Gastroesophageal sphincter (tissue), 3 donors: ENCODE data around the gene MADD.

Source experiments
- CTCF ChIP-seq, 4 experiments: fragments of 200-600 bp in 2 of 4; fragments of 450-650 bp in 2 of 4; sonication (generic) in 1 of 4; IDR thresholded peaks; one replicate each; pipeline ENCODE4 v1.5.1; 2017 to 2019; ENCODE audit warnings: antibody characterized with exemption in 4 of 4, mild to moderate bottlenecking in 2 of 4, moderate library complexity in 2 of 4
- EP300 ChIP-seq: sonication (generic); formaldehyde crosslinking; IDR thresholded peaks from one replicate; pipeline ENCODE4 v1.6.1; 2017; ENCODE audit warnings: antibody characterized with exemption, mild to moderate bottlenecking
- POLR2A ChIP-seq, 2 donors: fragments of 450-650 bp; IDR thresholded peaks; one replicate each; pipeline ENCODE4 v1.6.1; 2017; ENCODE audit warnings: antibody characterized with exemption in 2 of 2, mild to moderate bottlenecking in 2 of 2, moderate library complexity in 1 of 2
- POLR2AphosphoS5 ChIP-seq: sonication (generic); formaldehyde crosslinking; IDR thresholded peaks from one replicate; pipeline ENCODE4 v1.6.1; 2017; ENCODE audit warnings: antibody characterized with exemption

DNA sequence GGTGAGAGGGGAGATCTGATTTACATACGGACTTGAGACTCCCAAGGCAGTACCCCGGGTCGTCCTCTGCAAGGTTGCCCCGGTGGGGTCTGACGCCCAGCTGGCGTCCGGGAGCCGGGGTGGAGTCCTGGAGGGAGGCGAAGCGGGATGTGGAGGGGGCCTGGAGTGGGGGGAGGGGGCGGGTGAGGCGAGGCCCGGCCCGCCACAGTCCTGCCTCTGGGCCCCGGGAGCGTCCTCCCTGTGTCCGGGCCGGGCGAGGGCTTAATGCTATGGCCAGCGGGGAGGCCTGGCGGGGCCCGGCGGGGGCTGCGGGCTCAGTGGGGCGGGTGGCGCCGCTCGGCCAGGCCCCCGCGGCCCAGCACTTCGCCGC is 85.0 kb downstream of the MADD start:
- TF ChIP-seq CTCF (IDR thresholded peaks at IDR 0.05) (no peak), POLR2AphosphoS5 (no peak), POLR2A (IDR thresholded peaks at IDR 0.05) (no peak), EP300 (no peak)
